Astrocyte (in vitro differentiated cells and primary cell): ENCODE measurements around the gene TUBA4B. TPM values are rescaled to one million over a fixed set of nuclear protein-coding genes. Genes with fewer than 3 reads are reported as not detected.

Source experiments
- DNase-seq: peaks from one replicate; pipeline ENCODE4 v3.0.0-alpha.2; 2010; ENCODE audit warnings: low read depth
- FAIRE-seq: peaks from 2 replicates; lab custom pipeline; 2011; peaks lifted over from hg19 to GRCh38; lab: Jason Lieb, UNC
- H2AFZ ChIP-seq: 2 replicates; pipeline ENCODE4 v1.6.0; 2012; ENCODE audit warnings: low read depth, low read length, inconsistent platforms
- H3K27ac ChIP-seq: 2 replicates; pipeline ENCODE4 v1.5.1; 2011; ENCODE audit warnings: low read depth, low read length, inconsistent platforms
- H3K27me3 ChIP-seq: 2 replicates; pipeline ENCODE4 v1.6.0; 2011; ENCODE audit warnings: low read length, inconsistent platforms; ENCODE audit not compliant: insufficient read depth
- H3K36me3 ChIP-seq: 2 replicates; pipeline ENCODE4 v1.5.1; 2011; ENCODE audit warnings: low read length, inconsistent platforms; ENCODE audit not compliant: insufficient read depth
- H3K4me1 ChIP-seq: 2 replicates; pipeline ENCODE4 v1.5.1; 2011; ENCODE audit warnings: low read length, inconsistent platforms; ENCODE audit not compliant: insufficient read depth
- H3K4me2 ChIP-seq: 2 replicates; pipeline ENCODE4 v1.6.0; 2012; ENCODE audit warnings: low read length, inconsistent platforms
- H3K4me3 ChIP-seq: 2 replicates; pipeline ENCODE4 v1.5.1; 2011; ENCODE audit warnings: low read depth, mild to moderate bottlenecking, low read length, inconsistent platforms; ENCODE audit not compliant: insufficient read depth
- H3K79me2 ChIP-seq: 2 replicates; pipeline ENCODE4 v1.6.0; 2012; ENCODE audit warnings: mild to moderate bottlenecking, low read length, inconsistent platforms; ENCODE audit not compliant: insufficient read depth
- H3K9ac ChIP-seq: 2 replicates; pipeline ENCODE4 v1.6.0; 2012; ENCODE audit warnings: mild to moderate bottlenecking, low read length, inconsistent platforms
- H3K9me3 ChIP-seq: 2 replicates; pipeline ENCODE4 v1.5.1; 2012; ENCODE audit warnings: low read depth, mild to moderate bottlenecking, low read length, inconsistent platforms; ENCODE audit not compliant: insufficient read depth
- H4K20me1 ChIP-seq: 2 replicates; pipeline ENCODE4 v1.6.0; 2012; ENCODE audit warnings: low read length, inconsistent platforms; ENCODE audit not compliant: insufficient read depth
- H3K27ac Mint-ChIP-seq: one replicate; pipeline ENCODE4 v1.8.0; 2021; ENCODE audit warnings: mild to moderate bottlenecking, mixed read lengths; ENCODE audit not compliant: unreplicated experiment
- H3K27me3 Mint-ChIP-seq: one replicate; pipeline ENCODE4 v1.8.0; 2021; ENCODE audit warnings: low read depth, mixed read lengths; ENCODE audit not compliant: unreplicated experiment
- H3K36me3 Mint-ChIP-seq: one replicate; pipeline ENCODE4 v1.8.0; 2021; ENCODE audit warnings: low read depth, mixed read lengths; ENCODE audit not compliant: unreplicated experiment
- H3K4me1 Mint-ChIP-seq: one replicate; pipeline ENCODE4 v1.8.0; 2021; ENCODE audit warnings: low read depth, mixed read lengths; ENCODE audit not compliant: unreplicated experiment
- H3K4me3 Mint-ChIP-seq: one replicate; pipeline ENCODE4 v1.8.0; 2021; ENCODE audit warnings: mild to moderate bottlenecking, moderate library complexity, mixed read lengths; ENCODE audit not compliant: unreplicated experiment
- H3K9me3 Mint-ChIP-seq: one replicate; pipeline ENCODE4 v1.8.0; 2021; ENCODE audit warnings: mild to moderate bottlenecking, mixed read lengths; ENCODE audit not compliant: unreplicated experiment
- CTCF ChIP-seq: IDR thresholded peaks from 2 replicates; pipeline ENCODE4 v1.5.1; 2011; ENCODE audit warnings: low read depth, mild to moderate bottlenecking, inconsistent platforms, low read length, moderate library complexity; ENCODE audit not compliant: insufficient read depth
- EZH2 ChIP-seq: IDR thresholded peaks from 2 replicates; pipeline ENCODE4 v1.6.1; 2012; ENCODE audit warnings: mild to moderate bottlenecking, low read length, inconsistent platforms; ENCODE audit not compliant: insufficient read depth
- total RNA-seq: library from RNA; stranded (reverse); gene quantifications from 2 replicates; pipeline ENCODE4 v1.2.1, GENCODE V29; 2021

Gene TUBA4B
- total RNA-seq, 1 donor from 2014 or later, result not detected

- no peaks in the 10 kb centered on the region for H3K79me2 ChIP-seq
- H3K27ac ChIP-seq, result no peak overlapping the region
- H3K4me1 Mint-ChIP-seq, result peaks cover 22% of the 10 kb centered on the region
- H3K27me3 Mint-ChIP-seq, result peaks cover 8% of the 10 kb centered on the region
- H3K4me2 ChIP-seq, result no peak overlapping the region
- H3K4me3 ChIP-seq, result no peak overlapping the region
- no peak overlapping the region for H3K4me3 Mint-ChIP-seq
- H3K27me3 ChIP-seq, result no peaks in the 10 kb centered on the region
- DNase-seq (no peak), FAIRE-seq (no peak)
- H3K36me3 ChIP-seq, result no peaks in the 10 kb centered on the region
- TF ChIP-seq CTCF, result no peak
- TF ChIP-seq EZH2, result no peak
- no peak overlapping the region for H3K9ac ChIP-seq
- H3K36me3 Mint-ChIP-seq, result no peaks in the 10 kb centered on the region
- no peaks in the 10 kb centered on the region for H3K9me3 Mint-ChIP-seq
- no peaks in the 10 kb centered on the region for H3K9me3 ChIP-seq
- peaks cover 19% of the 10 kb centered on the region for H3K4me1 ChIP-seq
- no peak overlapping the region for H2AFZ ChIP-seq
- H4K20me1 ChIP-seq, result no peaks in the 10 kb centered on the region
- peak overlapping the region; percentile 3 for H3K27ac Mint-ChIP-seq
Measured at GRCh38 chr2:219272356-219272755, 19.3 kb downstream of the TUBA4B start.

GRCh38 chr2:219272995-219273394 is 20.0 kb downstream of the TUBA4B start:
- no peaks in the 10 kb centered on the region for H3K79me2 ChIP-seq
- H3K4me3 ChIP-seq, result no peak overlapping the region
- H2AFZ ChIP-seq, result no peak overlapping the region
- H3K27ac Mint-ChIP-seq, result no peak overlapping the region
- no peak overlapping the region for H3K4me2 ChIP-seq
- H3K36me3 ChIP-seq, result no peaks in the 10 kb centered on the region
- DNase-seq (no peak), FAIRE-seq (no peak)
- H3K4me1 ChIP-seq, result peaks cover 25% of the 10 kb centered on the region
- H3K9ac ChIP-seq, result no peak overlapping the region
- H3K27ac ChIP-seq, result peak overlapping the region; percentile 97
- no peaks in the 10 kb centered on the region for H3K9me3 ChIP-seq
- H3K36me3 Mint-ChIP-seq, result no peaks in the 10 kb centered on the region
- no peaks in the 10 kb centered on the region for H4K20me1 ChIP-seq
- H3K27me3 Mint-ChIP-seq, result peaks cover 7% of the 10 kb centered on the region
- peaks cover 26% of the 10 kb centered on the region for H3K4me1 Mint-ChIP-seq
- no peak for TF ChIP-seq CTCF
- TF ChIP-seq EZH2, result no peak
- no peaks in the 10 kb centered on the region for H3K27me3 ChIP-seq
- H3K9me3 Mint-ChIP-seq, result no peaks in the 10 kb centered on the region
- no peak overlapping the region for H3K4me3 Mint-ChIP-seq

DNA sequence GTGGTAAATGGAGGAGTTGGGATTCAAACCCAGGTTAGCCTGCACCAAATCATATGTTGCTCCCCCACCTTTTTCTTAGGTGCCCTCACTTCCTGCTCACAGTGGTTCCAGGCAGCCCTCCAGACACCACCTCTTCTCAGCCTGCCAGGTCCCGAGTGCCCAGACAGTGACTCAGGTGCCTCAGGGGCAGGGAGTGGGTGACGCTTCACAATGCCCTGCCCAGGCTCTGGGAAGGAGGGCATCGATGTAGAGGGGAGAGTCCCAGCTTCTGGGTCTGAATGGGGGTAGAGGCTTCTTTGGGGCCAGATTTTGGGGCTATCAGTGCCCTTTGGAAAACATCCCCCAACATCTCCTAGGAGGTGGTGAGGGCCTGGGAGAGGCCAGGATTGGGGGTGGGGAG is 20.9 kb downstream of the TUBA4B start:
- DNase-seq (peak; percentile 52), FAIRE-seq (no peak)
- no peaks in the 10 kb centered on the region for H3K9me3 Mint-ChIP-seq
- Histone ChIP-seq H3K9ac (peak overlapping the region; percentile 83), H3K4me2 (peak overlapping the region; percentile 79), H3K4me3 (peak overlapping the region; percentile 8), H3K27me3 (no peaks in the 10 kb centered on the region), H2AFZ (peak overlapping the region; percentile 35), H4K20me1 (no peaks in the 10 kb centered on the region), H3K9me3 (no peaks in the 10 kb centered on the region), H3K36me3 (no peaks in the 10 kb centered on the region), H3K4me1 (peaks cover 33% of the 10 kb centered on the region), H3K27ac (peak overlapping the region; percentile 97), H3K79me2 (no peaks in the 10 kb centered on the region)
- H3K4me1 Mint-ChIP-seq, result peaks cover 34% of the 10 kb centered on the region
- H3K4me3 Mint-ChIP-seq, result peak overlapping the region; percentile 51
- peaks cover 6% of the 10 kb centered on the region for H3K27me3 Mint-ChIP-seq
- no peaks in the 10 kb centered on the region for H3K36me3 Mint-ChIP-seq
- H3K27ac Mint-ChIP-seq, result peak overlapping the region; percentile 98
- TF ChIP-seq CTCF (no peak), EZH2 (no peak)
